ENCODE measurements around the gene ANTXR2.
"Not testable (repeated sequence)": the region's sequence is repeated elsewhere in the genome, so short reads cannot be mapped to it uniquely, and the experiment has no call there.

Gene ANTXR2

DNA sequence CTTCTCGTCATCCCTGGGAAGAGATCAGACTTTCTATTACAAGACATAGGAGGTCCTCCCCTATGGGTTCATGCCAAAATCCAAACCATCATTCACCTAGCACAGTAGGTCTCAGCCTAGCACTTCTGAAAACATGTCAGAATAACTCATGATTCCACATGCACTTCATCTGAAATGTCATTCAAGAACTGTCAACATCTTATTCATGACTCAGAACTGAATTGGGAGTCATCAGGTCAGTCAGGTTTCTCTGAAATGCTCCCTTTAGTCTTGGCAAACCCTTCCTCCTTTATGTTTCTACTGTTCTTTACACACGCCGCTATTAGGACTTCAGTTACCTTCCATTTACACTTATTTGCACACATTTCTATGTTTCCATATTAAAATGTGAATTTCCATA is 67.2 kb downstream of the ANTXR2 start:
- H3K4me3 ChIP-seq (ENCODE audit: low read depth, low read length): no peak overlapping the region
- no peak overlapping the region for H3K27ac ChIP-seq
- H3K27me3 ChIP-seq (replicated peaks): no peaks in the 10 kb centered on the region
- H3K36me3 ChIP-seq (replicated peaks): peaks cover 17% of the 10 kb centered on the region
- in situ Hi-C loops (cut with HindIII; ENCODE audit: low pct_ligation_motif_present, low sequenced_read_pairs): no loop called here
- TF ChIP-seq, protein P1, sequence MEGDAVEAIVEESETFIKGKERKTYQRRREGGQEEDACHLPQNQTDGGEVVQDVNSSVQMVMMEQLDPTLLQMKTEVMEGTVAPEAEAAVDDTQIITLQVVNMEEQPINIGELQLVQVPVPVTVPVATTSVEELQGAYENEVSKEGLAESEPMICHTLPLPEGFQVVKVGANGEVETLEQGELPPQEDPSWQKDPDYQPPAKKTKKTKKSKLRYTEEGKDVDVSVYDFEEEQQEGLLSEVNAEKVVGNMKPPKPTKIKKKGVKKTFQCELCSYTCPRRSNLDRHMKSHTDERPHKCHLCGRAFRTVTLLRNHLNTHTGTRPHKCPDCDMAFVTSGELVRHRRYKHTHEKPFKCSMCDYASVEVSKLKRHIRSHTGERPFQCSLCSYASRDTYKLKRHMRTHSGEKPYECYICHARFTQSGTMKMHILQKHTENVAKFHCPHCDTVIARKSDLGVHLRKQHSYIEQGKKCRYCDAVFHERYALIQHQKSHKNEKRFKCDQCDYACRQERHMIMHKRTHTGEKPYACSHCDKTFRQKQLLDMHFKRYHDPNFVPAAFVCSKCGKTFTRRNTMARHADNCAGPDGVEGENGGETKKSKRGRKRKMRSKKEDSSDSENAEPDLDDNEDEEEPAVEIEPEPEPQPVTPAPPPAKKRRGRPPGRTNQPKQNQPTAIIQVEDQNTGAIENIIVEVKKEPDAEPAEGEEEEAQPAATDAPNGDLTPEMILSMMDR (IDR thresholded peaks at IDR 0.05; ENCODE audit: low read depth, low read length, missing control alignments): no peak
- no peak for DNase-seq

GRCh38 chr4:80004319-80004718 is 68.7 kb downstream of the ANTXR2 start:
- in situ Hi-C loops (cut with HindIII; ENCODE audit: low pct_ligation_motif_present, low sequenced_read_pairs): no loop called here
- DNase-seq: no peak
- Histone ChIP-seq H3K27ac (no peak overlapping the region), H3K27me3 (replicated peaks) (no peaks in the 10 kb centered on the region), H3K4me3 (ENCODE audit: low read depth, low read length) (no peak overlapping the region), H3K36me3 (replicated peaks) (peaks cover 19% of the 10 kb centered on the region)
- TF ChIP-seq, protein P1 (IDR thresholded peaks at IDR 0.05; ENCODE audit: low read depth, low read length, missing control alignments): no peak

- H3K27me3 ChIP-seq (replicated peaks); in situ Hi-C loops (cut with HindIII; ENCODE audit: low pct_ligation_motif_present, low sequenced_read_pairs); H3K4me3 ChIP-seq (ENCODE audit: low read depth, low read length); DNase-seq; H3K27ac ChIP-seq: not testable (repeated sequence)
- peaks cover 18% of the 10 kb centered on the region for H3K36me3 ChIP-seq (replicated peaks)
These were observed 70.5 kb downstream of the ANTXR2 start for GRCh38 chr4:80002559-80002958.

GRCh38 chr4:79999048-79999447 is 74.0 kb downstream of the ANTXR2 start:
- H3K4me3 ChIP-seq (ENCODE audit: low read depth, low read length); H3K36me3 ChIP-seq (replicated peaks); DNase-seq; in situ Hi-C loops (cut with HindIII; ENCODE audit: low pct_ligation_motif_present, low sequenced_read_pairs); H3K27me3 ChIP-seq (replicated peaks); H3K27ac ChIP-seq: not testable (repeated sequence)

DNA sequence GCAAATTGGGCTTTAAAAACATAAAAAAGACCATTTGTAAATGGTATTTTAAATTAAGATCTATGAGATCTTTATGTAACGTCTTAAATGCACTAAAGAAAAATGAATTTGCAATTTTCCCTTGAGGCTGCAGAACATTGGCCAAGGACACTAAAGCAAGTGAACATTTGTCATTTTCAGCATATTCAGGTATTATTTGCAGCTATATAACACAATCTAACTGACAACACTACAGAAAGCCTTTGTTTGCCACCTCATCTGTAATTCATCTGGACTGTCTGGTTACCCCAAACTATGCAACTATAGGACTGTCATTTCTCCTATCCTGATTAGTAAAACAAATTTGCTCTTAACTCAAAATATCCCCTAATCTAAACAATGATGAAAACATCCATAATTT is 74.8 kb downstream of the ANTXR2 start:
- TF ChIP-seq, protein P1 (IDR thresholded peaks at IDR 0.05; ENCODE audit: low read depth, low read length, missing control alignments): no peak
- no peak overlapping the region for H3K27ac ChIP-seq

GRCh38 chr4:79996851-79997250 is 76.2 kb downstream of the ANTXR2 start:
- Histone ChIP-seq H3K4me3 (ENCODE audit: low read depth, low read length) (no peak overlapping the region), H3K27ac (no peak overlapping the region), H3K36me3 (replicated peaks) (peaks cover 6% of the 10 kb centered on the region), H3K27me3 (replicated peaks) (no peaks in the 10 kb centered on the region)
- TF ChIP-seq, protein P1 (IDR thresholded peaks at IDR 0.05; ENCODE audit: low read depth, low read length, missing control alignments): no peak
- in situ Hi-C loops (cut with HindIII; ENCODE audit: low pct_ligation_motif_present, low sequenced_read_pairs): no loop called here
- no peak for DNase-seq

More for the DNA sequence above, 74.8 kb downstream of the ANTXR2 start:
- Histone ChIP-seq H3K4me3 (ENCODE audit: low read depth, low read length) (no peak overlapping the region), H3K27me3 (replicated peaks) (no peaks in the 10 kb centered on the region), H3K36me3 (replicated peaks) (peaks cover 6% of the 10 kb centered on the region)
- in situ Hi-C loops (cut with HindIII; ENCODE audit: low pct_ligation_motif_present, low sequenced_read_pairs): no loop called here
- DNase-seq: no peak

DNA sequence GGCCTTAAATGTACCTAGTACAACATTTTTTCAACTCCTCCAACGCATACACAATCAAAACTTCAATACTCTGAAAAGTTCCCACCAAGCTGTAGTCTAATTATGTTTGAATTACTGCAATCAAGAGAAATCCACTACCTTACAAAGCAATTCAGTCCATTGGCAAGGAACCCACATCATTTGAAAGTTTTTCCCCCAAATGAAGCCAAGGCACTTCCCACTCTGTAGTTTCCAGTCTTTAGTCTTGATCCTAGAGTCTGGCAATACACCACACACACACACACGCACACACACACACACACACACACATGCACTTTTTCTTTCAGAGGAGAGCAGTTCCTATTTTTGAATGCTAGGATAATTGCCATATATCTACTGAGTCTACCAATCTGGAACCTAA is 79.6 kb downstream of the ANTXR2 start:
- no peak overlapping the region for H3K4me3 ChIP-seq (ENCODE audit: low read depth, low read length)
- no peaks in the 10 kb centered on the region for H3K27me3 ChIP-seq (replicated peaks)
- TF ChIP-seq, protein P1 (IDR thresholded peaks at IDR 0.05; ENCODE audit: low read depth, low read length, missing control alignments): no peak
- H3K27ac ChIP-seq: no peak overlapping the region
- no peak for DNase-seq
- H3K36me3 ChIP-seq (replicated peaks): no peaks in the 10 kb centered on the region
- in situ Hi-C loops (cut with HindIII; ENCODE audit: low pct_ligation_motif_present, low sequenced_read_pairs): no loop called here
